ENCODE measurements around the gene VSX1. TPM values are rescaled to one million over a fixed set of nuclear protein-coding genes. Genes with fewer than 3 reads are reported as not detected.

VSX1 gene
- total and polyA plus RNA-seq, 7 donors = 0.03 TPM; not detected in 6

DNA sequence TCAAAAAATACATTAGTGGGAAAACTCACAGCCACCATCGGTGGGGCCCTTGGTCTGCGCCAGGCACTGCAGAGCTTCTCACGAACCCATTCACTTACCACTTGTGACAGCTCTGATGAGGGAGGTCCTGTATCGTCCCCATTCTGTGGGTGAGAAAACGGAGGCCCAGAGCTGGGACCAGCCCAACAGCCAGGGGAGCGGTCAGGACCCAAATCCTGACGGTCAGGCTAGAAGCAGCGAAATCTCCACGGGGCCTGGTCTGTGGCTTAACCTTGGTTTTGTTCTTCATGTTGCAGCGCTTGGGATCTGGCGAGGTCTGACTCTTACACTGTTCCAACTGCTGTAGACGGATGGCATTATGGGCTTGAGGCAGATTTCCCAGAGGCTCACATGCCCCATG is 7.7 kb upstream of the VSX1 start:
- H3K27ac ChIP-seq = no peak overlapping the region
- H3K36me3 ChIP-seq = no peaks in the 10 kb centered on the region
- 91 to 97% methylated on average over 12 of the region's 12 CpGs for WGBS, 2 donors
- H3K4me1 ChIP-seq = peaks cover 0 to 4% (median 2%) of the 10 kb centered on the region in 4 donors
- intact Hi-C loops (cut with DNase I) = no loop called here
- peaks cover 17 to 39% (median 28%) of the 10 kb centered on the region in 3 donors for H3K27me3 ChIP-seq
- H3K4me3 ChIP-seq = no peak overlapping the region
- no peaks in the 10 kb centered on the region for H3K9me3 ChIP-seq
- TF ChIP-seq POLR2AphosphoS5 (IDR thresholded peaks at IDR 0.05) (no peak), EP300 (IDR thresholded peaks at IDR 0.05) (no peak), POLR2A (IDR thresholded peaks at IDR 0.05) (no peak)
- TF ChIP-seq, protein P1, sequence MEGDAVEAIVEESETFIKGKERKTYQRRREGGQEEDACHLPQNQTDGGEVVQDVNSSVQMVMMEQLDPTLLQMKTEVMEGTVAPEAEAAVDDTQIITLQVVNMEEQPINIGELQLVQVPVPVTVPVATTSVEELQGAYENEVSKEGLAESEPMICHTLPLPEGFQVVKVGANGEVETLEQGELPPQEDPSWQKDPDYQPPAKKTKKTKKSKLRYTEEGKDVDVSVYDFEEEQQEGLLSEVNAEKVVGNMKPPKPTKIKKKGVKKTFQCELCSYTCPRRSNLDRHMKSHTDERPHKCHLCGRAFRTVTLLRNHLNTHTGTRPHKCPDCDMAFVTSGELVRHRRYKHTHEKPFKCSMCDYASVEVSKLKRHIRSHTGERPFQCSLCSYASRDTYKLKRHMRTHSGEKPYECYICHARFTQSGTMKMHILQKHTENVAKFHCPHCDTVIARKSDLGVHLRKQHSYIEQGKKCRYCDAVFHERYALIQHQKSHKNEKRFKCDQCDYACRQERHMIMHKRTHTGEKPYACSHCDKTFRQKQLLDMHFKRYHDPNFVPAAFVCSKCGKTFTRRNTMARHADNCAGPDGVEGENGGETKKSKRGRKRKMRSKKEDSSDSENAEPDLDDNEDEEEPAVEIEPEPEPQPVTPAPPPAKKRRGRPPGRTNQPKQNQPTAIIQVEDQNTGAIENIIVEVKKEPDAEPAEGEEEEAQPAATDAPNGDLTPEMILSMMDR (IDR thresholded peaks at IDR 0.05) = no peak
- DNase-seq = no peak

DNA sequence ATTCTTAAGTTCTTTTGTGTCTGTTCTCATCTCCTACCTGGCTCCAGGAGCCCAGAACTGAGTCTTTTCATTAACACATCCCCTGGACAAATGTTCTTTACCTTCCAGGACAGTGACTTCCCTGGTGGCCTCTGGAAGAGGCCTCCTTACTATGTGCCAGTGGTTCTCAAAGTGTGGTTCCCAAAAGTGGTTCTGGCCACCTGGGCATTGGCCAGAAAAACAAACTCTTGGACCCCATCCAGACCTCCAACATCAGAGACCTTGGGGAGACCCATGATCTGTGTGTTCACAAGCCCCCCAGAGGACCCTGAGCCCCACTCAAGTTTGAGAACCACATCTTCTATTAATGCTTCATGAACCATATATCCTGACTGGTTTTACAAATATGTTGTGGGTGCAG is 7.2 kb upstream of the VSX1 start:
- Histone ChIP-seq H3K4me1 (peaks cover 0 to 9% (median 4%) of the 10 kb centered on the region in 4 donors), H3K27me3 (peaks cover 21 to 44% (median 33%) of the 10 kb centered on the region in 3 donors), H3K27ac (no peak overlapping the region), H3K9me3 (no peaks in the 10 kb centered on the region), H3K4me3 (no peak overlapping the region), H3K36me3 (no peaks in the 10 kb centered on the region)
- intact Hi-C loops (cut with DNase I) = no loop called here
- no peak for DNase-seq
- TF ChIP-seq EP300 (IDR thresholded peaks at IDR 0.05) = no peak
- no peak for TF ChIP-seq POLR2AphosphoS5 (IDR thresholded peaks at IDR 0.05)
- TF ChIP-seq POLR2A (IDR thresholded peaks at IDR 0.05) = no peak
- TF ChIP-seq, protein P1 (IDR thresholded peaks at IDR 0.05) = no peak

DNA sequence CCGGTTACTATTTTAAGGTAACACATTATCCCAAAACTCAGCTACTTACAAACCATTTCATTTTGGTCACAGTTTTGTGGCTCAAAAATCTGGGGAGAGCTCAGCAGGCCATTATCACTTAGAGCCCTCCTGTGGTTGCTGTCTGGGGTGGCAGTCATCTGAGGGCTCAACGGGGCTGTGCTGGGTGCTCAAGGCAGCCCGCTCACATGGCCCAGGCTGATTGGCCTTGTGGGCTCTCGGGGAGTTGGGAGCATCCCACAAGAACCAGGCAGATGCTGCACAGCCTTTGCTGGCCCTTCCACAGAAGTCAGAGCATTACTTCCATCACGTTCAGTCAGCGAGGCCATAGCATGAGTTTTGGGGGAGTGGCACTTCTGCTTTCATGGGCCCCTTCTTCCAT is 6.3 kb upstream of the VSX1 start:
- WGBS, 2 donors = 75 to 83% methylated on average over 6 of the region's 6 CpGs
- no peak for DNase-seq
- Histone ChIP-seq H3K27me3 (peaks cover 30 to 53% (median 42%) of the 10 kb centered on the region in 3 donors), H3K4me3 (no peak overlapping the region), H3K9me3 (no peaks in the 10 kb centered on the region), H3K4me1 (peaks cover 0 to 17% (median 9%) of the 10 kb centered on the region in 4 donors), H3K36me3 (no peaks in the 10 kb centered on the region), H3K27ac (no peak overlapping the region)
- TF ChIP-seq POLR2AphosphoS5 (IDR thresholded peaks at IDR 0.05) = no peak
- no peak for TF ChIP-seq POLR2A (IDR thresholded peaks at IDR 0.05)
- TF ChIP-seq EP300 (IDR thresholded peaks at IDR 0.05) = no peak
- TF ChIP-seq, protein P1 (IDR thresholded peaks at IDR 0.05) = no peak
- intact Hi-C loops (cut with DNase I) = no loop called here

DNA sequence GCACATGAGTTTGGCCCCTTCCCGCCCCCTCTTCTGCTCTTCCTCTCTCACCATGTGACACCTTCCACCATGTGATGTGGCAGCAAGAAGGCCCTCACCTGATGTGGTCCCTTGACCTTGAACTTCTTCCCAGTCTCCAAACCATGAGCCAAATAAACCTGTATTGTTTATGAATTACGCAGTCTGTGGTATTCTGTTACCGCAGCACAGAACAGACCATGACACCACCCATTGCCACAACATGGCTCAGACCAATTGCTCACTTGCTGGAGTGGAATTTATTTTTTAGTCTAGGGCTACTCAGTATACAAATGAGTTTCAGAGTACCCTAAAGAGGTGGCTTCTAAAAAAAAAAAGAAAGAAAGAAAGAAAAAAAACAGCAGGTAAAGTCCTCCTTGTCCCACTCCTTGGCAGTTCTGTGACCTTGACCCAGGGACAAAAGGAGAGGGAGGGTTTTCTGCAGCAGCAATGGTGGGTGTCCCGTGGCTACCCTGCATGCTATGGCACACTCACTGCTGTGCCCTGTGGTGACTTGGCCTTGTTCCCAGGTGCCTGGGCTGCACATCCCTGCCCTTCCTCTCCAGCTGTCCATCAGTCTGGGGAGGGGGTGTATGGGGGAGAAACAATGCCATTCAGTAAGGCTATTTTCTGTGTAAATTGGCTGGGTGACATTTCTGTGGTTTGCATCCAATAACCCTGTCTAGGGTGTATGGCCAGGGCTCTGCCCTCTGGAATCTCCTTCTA is 5.4 kb upstream of the VSX1 start:
- Histone ChIP-seq H3K9me3 (no peaks in the 10 kb centered on the region), H3K27me3 (peaks cover 33 to 62% (median 51%) of the 10 kb centered on the region in 3 donors), H3K4me1 (peaks cover 0 to 21% (median 13%) of the 10 kb centered on the region in 4 donors), H3K27ac (no peak overlapping the region), H3K4me3 (no peak overlapping the region), H3K36me3 (no peaks in the 10 kb centered on the region)
- TF ChIP-seq EP300 (IDR thresholded peaks at IDR 0.05) (no peak), POLR2A (IDR thresholded peaks at IDR 0.05) (no peak), POLR2AphosphoS5 (IDR thresholded peaks at IDR 0.05) (no peak)
- TF ChIP-seq, protein P1 (IDR thresholded peaks at IDR 0.05) = no peak
- no peak for DNase-seq
- WGBS, 2 donors = 86 to 90% methylated on average over 4 of the region's 4 CpGs
- intact Hi-C loops (cut with DNase I) = no loop called here

All from sigmoid colon (tissue), 7 donors.